Activated naive CD4-positive, alpha-beta T cell (primary cell): ENCODE data around the gene PCDH9.

Experiments used
- DNase-seq, 4 experiments: peaks; one replicate each; lab custom pipeline; 2025; lab: John Stamatoyannopoulos, UW

Gene PCDH9

GRCh38 chr13:66462187-66462586, 767.9 kb downstream of the PCDH9 start:
- DNase-seq = no peak

DNA sequence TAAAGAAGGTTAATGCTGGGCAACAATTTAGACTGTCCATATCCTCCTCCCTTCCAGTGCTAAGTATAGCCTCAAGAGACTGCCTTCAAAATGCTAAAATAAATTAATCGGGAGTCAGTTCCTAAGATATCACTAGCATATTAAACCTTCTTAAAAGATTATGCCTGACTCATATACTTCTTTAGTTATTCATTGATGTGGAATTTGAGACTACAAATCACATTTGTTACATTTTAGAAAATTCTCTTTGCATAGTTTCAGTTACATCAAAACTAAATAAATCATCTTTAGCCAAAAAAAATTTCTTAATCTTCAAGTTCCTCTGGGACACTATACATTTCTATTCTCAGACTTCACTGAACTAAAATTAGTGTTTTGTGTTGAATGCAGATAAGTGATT, 769.1 kb downstream of the PCDH9 start:
- no peak for DNase-seq

GRCh38 chr13:66459634-66460033, 770.5 kb downstream of the PCDH9 start:
- no peak for DNase-seq

- DNase-seq = no peak
Observed at GRCh38 chr13:66459143-66459542, 771.0 kb downstream of the PCDH9 start.

GRCh38 chr13:66446413-66446812, 783.7 kb downstream of the PCDH9 start:
- DNase-seq = no peak

- DNase-seq = no peak
Observed at GRCh38 chr13:66443926-66444325, 786.2 kb downstream of the PCDH9 start.

- no peak for DNase-seq
Observed at GRCh38 chr13:66440938-66441337, 789.2 kb downstream of the PCDH9 start.

DNA sequence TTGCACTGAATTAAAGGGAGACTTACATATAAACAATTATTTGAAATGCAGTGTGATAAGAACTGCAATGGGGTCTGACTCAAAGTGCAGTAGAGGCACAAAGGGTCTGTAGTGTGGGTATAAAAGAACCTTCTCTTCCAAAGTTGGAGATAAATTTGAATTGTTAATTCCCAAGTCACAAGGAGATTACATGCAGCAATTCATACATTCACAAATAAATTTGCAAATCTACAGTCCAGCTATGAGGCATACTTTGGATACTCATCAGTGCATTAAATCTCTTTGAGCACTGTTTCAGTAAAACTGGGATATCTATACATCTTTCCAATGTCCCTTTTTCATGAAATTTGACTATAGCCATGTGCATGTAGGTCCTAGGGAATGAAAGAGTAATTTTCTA, 799.4 kb downstream of the PCDH9 start:
- DNase-seq = no peak

GRCh38 chr13:66430269-66430668, 799.9 kb downstream of the PCDH9 start:
- no peak for DNase-seq

- no peak for DNase-seq
Observed at GRCh38 chr13:66429156-66429555, 801.0 kb downstream of the PCDH9 start.

- DNase-seq = no peak
Observed at GRCh38 chr13:66427458-66427861, 802.7 kb downstream of the PCDH9 start.

DNA sequence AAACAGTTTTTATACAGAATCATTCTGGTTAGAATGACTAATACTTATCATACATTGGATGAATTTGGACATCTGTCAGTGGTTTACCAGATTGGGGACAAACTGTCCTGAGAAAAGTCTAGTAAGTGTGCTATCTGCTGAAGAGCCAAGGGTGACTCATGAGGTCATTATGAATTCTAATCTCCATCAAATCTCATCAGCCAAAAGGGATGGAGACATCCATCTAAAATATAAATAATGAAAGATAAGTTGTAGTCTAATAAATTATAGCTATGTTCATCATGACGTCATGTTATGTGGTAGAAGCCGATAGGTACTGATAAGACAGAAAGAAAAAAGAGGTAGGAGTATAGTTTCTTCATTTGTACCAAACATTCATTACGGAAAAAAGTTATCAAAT, 804.4 kb downstream of the PCDH9 start:
- no peak for DNase-seq

DNA sequence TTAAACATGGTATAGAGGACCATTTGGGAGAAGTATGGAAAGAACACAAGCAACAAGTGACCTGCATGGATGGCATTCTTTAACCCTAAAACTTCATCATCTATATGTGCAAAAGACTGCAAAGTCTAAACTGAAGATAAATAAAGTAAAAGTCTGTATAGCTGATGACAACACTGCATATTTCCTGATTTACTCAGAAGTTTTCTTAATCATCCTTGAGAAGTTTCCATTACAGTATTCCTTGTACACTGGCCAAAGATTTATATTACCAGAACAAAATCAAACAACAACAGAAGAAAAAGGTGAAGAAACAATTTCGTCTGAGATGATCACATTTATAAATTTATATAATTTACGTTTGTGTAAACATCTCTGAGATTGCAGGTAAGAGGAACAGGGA, 805.7 kb downstream of the PCDH9 start:
- DNase-seq = no peak

DNA sequence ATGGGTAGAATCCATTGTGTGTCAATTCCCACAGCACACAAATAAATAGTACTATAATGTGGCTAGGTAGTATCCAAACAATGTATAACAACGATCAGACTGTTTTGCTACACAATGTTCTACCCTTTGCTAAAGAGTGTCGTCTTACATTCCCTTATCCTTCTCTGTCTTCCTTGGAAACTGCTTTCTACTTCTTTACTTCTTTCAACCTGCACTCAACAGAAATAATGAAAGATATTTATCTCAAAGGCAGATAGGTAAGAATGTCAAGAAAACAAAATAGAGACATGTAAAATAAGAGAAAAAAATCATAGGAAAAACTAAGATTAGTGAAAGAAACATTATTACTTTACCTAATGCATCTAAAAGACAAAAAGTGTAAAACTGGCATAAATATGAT, 814.7 kb downstream of the PCDH9 start:
- DNase-seq = no peak

- DNase-seq = no peak
Observed at GRCh38 chr13:66414066-66414800, 815.9 kb downstream of the PCDH9 start.

DNA sequence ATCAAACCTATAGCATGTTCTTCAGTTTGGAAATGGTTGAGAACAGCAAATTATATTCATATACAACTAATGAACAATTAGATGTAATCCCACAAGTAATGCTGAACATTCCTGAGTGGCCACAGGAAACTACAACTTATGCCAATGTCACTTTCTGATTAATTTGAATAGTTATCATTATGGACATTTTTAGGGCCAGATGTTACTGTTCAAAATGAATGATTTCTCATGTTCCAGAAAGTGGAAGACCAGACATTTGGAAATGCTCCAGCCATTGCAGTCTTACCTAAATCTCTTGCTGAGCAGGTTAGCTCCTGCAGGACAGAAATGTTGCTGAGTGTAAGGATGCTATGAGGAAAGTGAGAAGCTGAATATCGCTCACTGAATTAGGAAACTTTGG, 819.8 kb downstream of the PCDH9 start:
- DNase-seq = no peak

- no peak for DNase-seq
Observed at GRCh38 chr13:66409542-66409941, 820.6 kb downstream of the PCDH9 start.

- DNase-seq = no peak
Observed at GRCh38 chr13:66407128-66407527, 823.0 kb downstream of the PCDH9 start.

GRCh38 chr13:66405908-66406802, 824.0 kb downstream of the PCDH9 start:
- no peak for DNase-seq

GRCh38 chr13:66402546-66402945, 827.6 kb downstream of the PCDH9 start:
- DNase-seq = no peak

DNA sequence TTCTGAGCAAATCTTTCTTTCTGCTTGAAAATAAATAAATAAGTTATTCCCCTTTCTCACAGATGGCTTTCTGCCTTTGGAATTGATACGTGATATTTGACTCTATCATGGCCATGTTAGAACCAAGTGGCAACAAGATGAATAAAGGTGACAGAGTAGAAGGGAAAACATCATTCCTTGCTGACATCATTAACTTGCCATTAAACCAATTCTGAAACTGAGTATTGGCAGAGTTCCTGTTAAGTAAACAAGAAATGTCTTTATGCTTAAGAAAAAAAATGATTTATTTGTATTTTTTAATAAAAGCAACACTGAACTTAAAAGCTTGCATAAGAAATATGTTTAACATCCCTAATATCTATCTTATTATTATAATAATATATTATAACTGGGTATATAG, 828.1 kb downstream of the PCDH9 start:
- no peak for DNase-seq

DNA sequence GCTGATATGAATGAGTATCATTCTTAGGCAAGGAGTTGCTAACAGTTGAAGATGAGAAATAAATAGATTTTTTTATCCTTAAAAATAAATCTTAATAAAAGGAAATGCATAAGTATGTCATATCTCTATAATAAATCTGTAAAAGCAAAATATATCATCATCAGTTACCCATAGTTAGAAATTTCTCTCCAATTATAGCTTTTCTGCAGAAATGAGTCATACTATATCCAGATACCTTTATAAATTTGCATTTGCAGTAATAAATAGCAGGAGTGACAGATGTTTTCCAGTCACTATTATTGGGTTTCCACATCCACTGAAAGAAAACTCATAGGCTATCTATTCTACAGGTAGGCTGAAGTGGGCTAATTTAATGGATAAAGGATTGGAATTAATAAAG, 829.8 kb downstream of the PCDH9 start:
- DNase-seq = no peak

GRCh38 chr13:66399873-66400272, 830.3 kb downstream of the PCDH9 start:
- DNase-seq = no peak
